Activated CD4-positive, alpha-beta T cell treated with anti-CD3 and anti-CD28 coated beads, Interleukin-2, amount 10 ng/mL, durations not matched to agents 7 days and 5 days (primary cell): ENCODE measurements around the gene TENT4A. TPM values are rescaled to one million over a fixed set of nuclear protein-coding genes. Genes with fewer than 3 reads are reported as not detected.
"Not testable (repeated sequence)": the region's sequence is repeated elsewhere in the genome, so short reads cannot be mapped to it uniquely, and the experiment has no call there.

Experiments used
- CTCF ChIA-PET: fragments of 350-600 bp; sonication (Branson Sonifier 250); formaldehyde crosslinking; loops from one replicate; lab custom pipeline; 2021; ENCODE audit warnings: antibody characterized with exemption; lab: Charles Lee
- POLR2A ChIA-PET: fragments of 350-600 bp; sonication (Branson Sonifier 250); formaldehyde crosslinking; loops from one replicate; lab custom pipeline; 2021; ENCODE audit warnings: antibody characterized with exemption; lab: Charles Lee
- DNase-seq: peaks from one replicate; pipeline ENCODE4 v3.0.0-alpha.2; 2020
- H3K27ac Mint-ChIP-seq: one replicate; pipeline ENCODE4 v1.8.0; 2021; ENCODE audit warnings: mild to moderate bottlenecking, moderate library complexity, mixed read lengths
- H3K27me3 Mint-ChIP-seq: one replicate; pipeline ENCODE4 v1.8.0; 2021; ENCODE audit warnings: mixed read lengths
- H3K36me3 Mint-ChIP-seq: one replicate; pipeline ENCODE4 v1.8.0; 2021; ENCODE audit warnings: low read depth, mixed read lengths
- H3K4me1 Mint-ChIP-seq: one replicate; pipeline ENCODE4 v1.8.0; 2021; ENCODE audit warnings: mixed read lengths
- H3K4me3 Mint-ChIP-seq: one replicate; pipeline ENCODE4 v1.8.0; 2021; ENCODE audit warnings: mild to moderate bottlenecking, moderate library complexity, mixed read lengths
- H3K9me3 Mint-ChIP-seq: one replicate; pipeline ENCODE4 v1.8.0; 2021; ENCODE audit warnings: mixed read lengths
- total RNA-seq, 2 experiments: library from RNA; stranded (reverse); gene quantifications; one replicate each; pipeline ENCODE4 v1.2.3, GENCODE V29; 2021

TENT4A gene
- total RNA-seq, 2 experiments from 2014 or later, result 37.4 to 41.9 TPM

- Mint-ChIP-seq H3K4me1 (peaks cover 12% of the 10 kb centered on the region), H3K4me3 (no peak overlapping the region), H3K36me3 (no peaks in the 10 kb centered on the region), H3K27ac (no peak overlapping the region), H3K27me3 (no peaks in the 10 kb centered on the region), H3K9me3 (no peaks in the 10 kb centered on the region)
- no peak for DNase-seq
- ChIA-PET POLR2A (no interaction called here), CTCF (no interaction called here)
Observed at GRCh38 chr5:6763191-6763590, 50.0 kb downstream of the TENT4A start.

GRCh38 chr5:6765612-6766525 is 52.6 kb downstream of the TENT4A start:
- Mint-ChIP-seq H3K27me3 (no peaks in the 10 kb centered on the region), H3K4me3 (no peak overlapping the region), H3K27ac (peak overlapping the region; percentile 43), H3K36me3 (no peaks in the 10 kb centered on the region), H3K9me3 (no peaks in the 10 kb centered on the region), H3K4me1 (peaks cover 12% of the 10 kb centered on the region)
- peak; percentile 81 for DNase-seq
- ChIA-PET POLR2A (no interaction called here), CTCF (interaction anchor here (0.7 to 2.0 kb wide), 4 partner anchors 11 to 1083 kb away, joined by 3 to 6 read pairs (median 4); no protein-coding TSS in a partner anchor)

- no peaks in the 10 kb centered on the region for H3K36me3 Mint-ChIP-seq
- H3K4me3 Mint-ChIP-seq, result no peak overlapping the region
- POLR2A ChIA-PET, result no interaction called here
- CTCF ChIA-PET, result interaction anchor here (0.7 to 2.0 kb wide), 3 partner anchors 11 to 1082 kb away, joined by 3 to 6 read pairs (median 5); no protein-coding TSS in a partner anchor
- no peak overlapping the region for H3K27ac Mint-ChIP-seq
- no peaks in the 10 kb centered on the region for H3K9me3 Mint-ChIP-seq
- no peaks in the 10 kb centered on the region for H3K27me3 Mint-ChIP-seq
- DNase-seq, result peak; percentile 28
- H3K4me1 Mint-ChIP-seq, result peaks cover 12% of the 10 kb centered on the region
Observed at GRCh38 chr5:6766604-6767093, 53.4 kb downstream of the TENT4A start.

- CTCF ChIA-PET, result interaction anchor here (2.0 kb wide), 1 partner anchor 10 kb away, joined by 5 read pairs; no protein-coding TSS in a partner anchor
- POLR2A ChIA-PET, result no interaction called here
- no peaks in the 10 kb centered on the region for H3K36me3 Mint-ChIP-seq
- H3K27ac Mint-ChIP-seq, result no peak overlapping the region
- no peak for DNase-seq
- H3K4me1 Mint-ChIP-seq, result peaks cover 12% of the 10 kb centered on the region
- H3K9me3 Mint-ChIP-seq, result no peaks in the 10 kb centered on the region
- no peaks in the 10 kb centered on the region for H3K27me3 Mint-ChIP-seq
- H3K4me3 Mint-ChIP-seq, result no peak overlapping the region
Observed at GRCh38 chr5:6767481-6768063, 54.3 kb downstream of the TENT4A start.

- no peaks in the 10 kb centered on the region for H3K36me3 Mint-ChIP-seq
- no peaks in the 10 kb centered on the region for H3K9me3 Mint-ChIP-seq
- POLR2A ChIA-PET, result no interaction called here
Observed at GRCh38 chr5:6768590-6769230, 55.5 kb downstream of the TENT4A start.

GRCh38 chr5:6770826-6771607 is 57.8 kb downstream of the TENT4A start:
- ChIA-PET POLR2A (no interaction called here), CTCF (interaction anchor here (0.6 to 1.9 kb wide), 2 partner anchors 9 to 105 kb away, joined by 3 to 6 read pairs; no protein-coding TSS in a partner anchor)
- Mint-ChIP-seq H3K27me3 (peaks cover 7% of the 10 kb centered on the region), H3K4me1 (peaks cover 16% of the 10 kb centered on the region), H3K36me3 (no peaks in the 10 kb centered on the region), H3K4me3 (no peak overlapping the region), H3K9me3 (no peaks in the 10 kb centered on the region), H3K27ac (no peak overlapping the region)
- DNase-seq, result no peak

More at GRCh38 chr5:6768590-6769230, 55.5 kb downstream of the TENT4A start:
- Mint-ChIP-seq H3K27ac (no peak overlapping the region), H3K4me1 (peaks cover 12% of the 10 kb centered on the region), H3K4me3 (no peak overlapping the region), H3K27me3 (no peaks in the 10 kb centered on the region)
- CTCF ChIA-PET, result interaction anchor here (1.2 kb wide), 1 partner anchor 46 kb away, joined by 3 read pairs; no protein-coding TSS in a partner anchor
- no peak for DNase-seq

- H3K36me3 Mint-ChIP-seq, result no peaks in the 10 kb centered on the region
- ChIA-PET POLR2A (no interaction called here), CTCF (no interaction called here)
- peaks cover 9% of the 10 kb centered on the region for H3K4me1 Mint-ChIP-seq
- H3K4me3 Mint-ChIP-seq, result no peak overlapping the region
- H3K27ac Mint-ChIP-seq, result no peak overlapping the region
- DNase-seq, result no peak
- H3K9me3 Mint-ChIP-seq, result no peaks in the 10 kb centered on the region
- peaks cover 14% of the 10 kb centered on the region for H3K27me3 Mint-ChIP-seq
Observed at GRCh38 chr5:6772886-6773285, 59.7 kb downstream of the TENT4A start.

GRCh38 chr5:6773342-6774035 is 60.3 kb downstream of the TENT4A start:
- no peaks in the 10 kb centered on the region for H3K36me3 Mint-ChIP-seq
- H3K9me3 Mint-ChIP-seq, result no peaks in the 10 kb centered on the region
- peaks cover 9% of the 10 kb centered on the region for H3K4me1 Mint-ChIP-seq
- POLR2A ChIA-PET, result no interaction called here
- no peak overlapping the region for H3K4me3 Mint-ChIP-seq
- H3K27ac Mint-ChIP-seq, result no peak overlapping the region
- CTCF ChIA-PET, result no interaction called here
- no peak for DNase-seq
- H3K27me3 Mint-ChIP-seq, result peaks cover 14% of the 10 kb centered on the region

- H3K27ac Mint-ChIP-seq, H3K4me3 Mint-ChIP-seq, H3K4me1 Mint-ChIP-seq, H3K9me3 Mint-ChIP-seq, POLR2A ChIA-PET, H3K36me3 Mint-ChIP-seq, DNase-seq: not testable (repeated sequence)
- CTCF ChIA-PET, result interaction anchor here (1.6 kb wide), 1 partner anchor 55 kb away, joined by 3 read pairs; no protein-coding TSS in a partner anchor
- peaks cover 14% of the 10 kb centered on the region for H3K27me3 Mint-ChIP-seq
Observed at GRCh38 chr5:6774207-6774606, 61.0 kb downstream of the TENT4A start.

- POLR2A ChIA-PET, result no interaction called here
Observed at GRCh38 chr5:6774721-6775204, 61.5 kb downstream of the TENT4A start.

GRCh38 chr5:6775571-6775970 is 62.3 kb downstream of the TENT4A start:
- Mint-ChIP-seq H3K4me1 (peaks cover 9% of the 10 kb centered on the region), H3K36me3 (no peaks in the 10 kb centered on the region), H3K27me3 (peaks cover 14% of the 10 kb centered on the region), H3K4me3 (no peak overlapping the region), H3K27ac (no peak overlapping the region), H3K9me3 (no peaks in the 10 kb centered on the region)
- DNase-seq, result no peak
- ChIA-PET CTCF (interaction anchor here (1.1 to 1.6 kb wide), 2 partner anchors 33 to 54 kb away, joined by 3 read pairs; no protein-coding TSS in a partner anchor), POLR2A (no interaction called here)

More at GRCh38 chr5:6774721-6775204, 61.5 kb downstream of the TENT4A start:
- H3K27me3 Mint-ChIP-seq, result peaks cover 14% of the 10 kb centered on the region
- CTCF ChIA-PET, result interaction anchor here (1.1 to 1.6 kb wide), 2 partner anchors 33 to 54 kb away, joined by 3 read pairs; no protein-coding TSS in a partner anchor
- H3K4me1 Mint-ChIP-seq, result peaks cover 9% of the 10 kb centered on the region
- DNase-seq, result no peak
- no peak overlapping the region for H3K4me3 Mint-ChIP-seq
- H3K27ac Mint-ChIP-seq, result no peak overlapping the region
- no peaks in the 10 kb centered on the region for H3K36me3 Mint-ChIP-seq
- no peaks in the 10 kb centered on the region for H3K9me3 Mint-ChIP-seq
